ENCODE data around the gene EPOP. TPM values are rescaled to one million over a fixed set of nuclear protein-coding genes. Genes with fewer than 3 reads are reported as not detected.
A peak's percentile ranks its signal among the peaks of the same experiment; 100 is the strongest.

EPOP gene
- total RNA-seq, 2 donors from 2014 or later: 1.1 to 1.8 TPM

DNA sequence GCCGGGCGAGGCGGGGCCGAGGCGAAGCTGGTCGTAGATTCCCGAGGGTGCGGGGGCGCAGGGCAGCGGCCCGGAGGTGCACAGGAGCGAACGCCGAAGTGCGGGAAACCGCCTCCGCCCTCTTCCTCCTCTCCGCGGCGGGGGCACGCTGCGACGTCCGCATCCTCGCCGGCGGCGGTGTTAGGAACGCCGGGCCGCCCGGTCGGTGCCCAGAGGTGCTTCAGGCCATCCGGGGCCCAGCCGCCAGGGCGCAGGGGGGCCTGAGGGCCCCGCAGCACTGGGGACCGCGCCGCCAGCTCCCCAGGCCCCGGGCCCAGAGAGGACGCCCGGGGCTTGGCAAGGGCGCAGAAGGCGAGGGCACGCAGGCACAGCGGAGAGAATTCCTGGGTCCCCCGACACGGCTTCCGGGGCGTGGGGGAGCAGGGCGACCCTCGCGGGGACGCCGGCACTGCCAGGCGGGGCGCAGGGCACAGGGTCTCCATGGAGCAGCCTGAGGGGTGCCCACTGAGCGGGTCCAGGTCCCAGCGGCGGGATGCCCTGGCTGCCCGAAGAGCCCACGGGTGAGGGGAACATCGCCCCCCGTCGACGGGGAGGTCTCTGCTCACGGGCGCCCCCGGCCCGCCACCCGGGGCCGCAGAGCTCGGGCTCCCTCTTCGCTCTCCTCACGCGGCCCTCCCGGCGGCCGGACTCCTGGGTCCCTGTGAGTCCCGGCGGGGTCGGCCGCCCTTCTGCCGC lies 576 bp downstream of the EPOP start:
- H3K27me3 ChIP-seq: peaks cover 44% of the 10 kb centered on the region
- no peak overlapping the region for H3K27ac ChIP-seq
- no peaks in the 10 kb centered on the region for H3K36me3 ChIP-seq
- no peak for DNase-seq
- H3K4me1 ChIP-seq: no peaks in the 10 kb centered on the region
- H3K4me3 ChIP-seq: peak overlapping the region; percentile 60
- intact Hi-C loops (cut with DNase I): no loop called here
- H3K9me3 ChIP-seq: no peaks in the 10 kb centered on the region
- peak overlapping the region; percentile 26 to 71 for H3K9ac ChIP-seq (ENCODE audit: low read depth in 2 of 2, low read length in 2 of 2)
- TF ChIP-seq, protein P1, sequence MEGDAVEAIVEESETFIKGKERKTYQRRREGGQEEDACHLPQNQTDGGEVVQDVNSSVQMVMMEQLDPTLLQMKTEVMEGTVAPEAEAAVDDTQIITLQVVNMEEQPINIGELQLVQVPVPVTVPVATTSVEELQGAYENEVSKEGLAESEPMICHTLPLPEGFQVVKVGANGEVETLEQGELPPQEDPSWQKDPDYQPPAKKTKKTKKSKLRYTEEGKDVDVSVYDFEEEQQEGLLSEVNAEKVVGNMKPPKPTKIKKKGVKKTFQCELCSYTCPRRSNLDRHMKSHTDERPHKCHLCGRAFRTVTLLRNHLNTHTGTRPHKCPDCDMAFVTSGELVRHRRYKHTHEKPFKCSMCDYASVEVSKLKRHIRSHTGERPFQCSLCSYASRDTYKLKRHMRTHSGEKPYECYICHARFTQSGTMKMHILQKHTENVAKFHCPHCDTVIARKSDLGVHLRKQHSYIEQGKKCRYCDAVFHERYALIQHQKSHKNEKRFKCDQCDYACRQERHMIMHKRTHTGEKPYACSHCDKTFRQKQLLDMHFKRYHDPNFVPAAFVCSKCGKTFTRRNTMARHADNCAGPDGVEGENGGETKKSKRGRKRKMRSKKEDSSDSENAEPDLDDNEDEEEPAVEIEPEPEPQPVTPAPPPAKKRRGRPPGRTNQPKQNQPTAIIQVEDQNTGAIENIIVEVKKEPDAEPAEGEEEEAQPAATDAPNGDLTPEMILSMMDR (IDR thresholded peaks at IDR 0.05): no peak

DNA sequence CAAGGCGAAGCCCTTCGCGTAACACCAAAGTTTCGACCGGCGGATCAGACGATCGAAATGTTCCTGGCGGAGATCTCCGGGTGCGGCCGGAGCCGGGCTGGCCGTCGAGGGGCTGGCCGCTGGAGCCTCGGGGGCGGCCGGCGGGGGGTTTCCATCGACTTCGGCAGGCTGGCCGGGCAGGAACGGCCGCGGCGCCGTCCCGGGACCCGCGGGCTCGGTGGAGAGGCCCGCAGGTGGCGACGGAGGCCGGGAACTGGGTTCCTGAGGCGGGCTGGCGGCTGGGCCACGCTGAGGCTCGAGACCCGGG lies 1.1 kb downstream of the EPOP start:
- DNase-seq: peak; percentile 26
- peaks cover 49% of the 10 kb centered on the region for H3K27me3 ChIP-seq
- TF ChIP-seq, protein P1 (IDR thresholded peaks at IDR 0.05): no peak
- H3K4me3 ChIP-seq: peak overlapping the region; percentile 60
- no peak overlapping the region for H3K27ac ChIP-seq
- intact Hi-C loops (cut with DNase I): no loop called here
- no peaks in the 10 kb centered on the region for H3K36me3 ChIP-seq
- H3K4me1 ChIP-seq: no peaks in the 10 kb centered on the region
- peak overlapping the region in 1 of 2 donors; percentile 31 for H3K9ac ChIP-seq (ENCODE audit: low read depth in 2 of 2, low read length in 2 of 2)
- H3K9me3 ChIP-seq: no peaks in the 10 kb centered on the region

DNA sequence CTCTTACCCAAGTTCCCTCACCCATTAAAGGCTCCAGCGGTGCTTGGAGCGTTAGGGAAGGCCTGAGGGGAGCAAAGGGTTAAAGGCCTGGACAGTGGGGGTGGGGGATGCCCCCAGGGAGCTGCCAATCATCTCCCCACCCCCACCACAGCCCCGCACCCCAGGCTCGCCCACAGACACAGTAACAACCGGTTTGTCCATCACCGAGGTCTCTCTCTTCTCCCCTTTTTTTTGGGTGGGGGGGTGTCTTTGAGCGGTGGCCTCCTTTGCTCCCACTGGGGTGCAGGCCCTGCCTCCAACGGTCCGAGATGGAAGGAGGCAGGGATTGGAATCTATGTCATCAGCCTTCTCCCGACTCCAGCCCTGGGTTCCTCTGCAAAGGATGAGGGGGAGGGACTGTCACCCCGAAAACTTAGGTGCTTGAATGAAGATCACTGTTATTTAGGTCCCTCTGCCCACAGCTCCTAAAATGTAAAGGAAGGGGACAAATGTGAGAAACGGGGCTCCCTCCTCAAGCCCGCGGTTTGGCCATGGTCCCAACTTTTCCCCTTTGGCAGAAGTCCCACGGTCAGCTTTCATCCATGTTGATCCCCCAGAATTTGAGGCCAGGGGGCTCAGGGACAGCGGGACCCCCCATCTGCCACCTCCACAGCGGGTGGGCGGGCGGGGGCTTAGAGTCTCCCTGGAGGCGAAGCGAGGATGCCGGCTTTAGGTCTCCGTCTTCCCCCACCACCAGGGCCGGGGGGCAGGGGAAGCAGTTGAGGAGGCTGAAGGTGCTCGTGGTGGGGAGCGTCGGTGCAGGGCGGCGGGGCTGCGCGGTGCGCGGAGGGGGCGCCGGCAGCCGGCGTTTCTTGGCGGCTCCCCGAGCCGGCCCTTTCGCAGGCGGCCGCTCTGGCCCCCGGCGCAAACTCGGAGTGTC lies 1.7 kb downstream of the EPOP start:
- intact Hi-C loops (cut with DNase I): no loop called here
- Histone ChIP-seq H3K4me3 (peak overlapping the region; percentile 60), H3K9me3 (no peaks in the 10 kb centered on the region), H3K36me3 (no peaks in the 10 kb centered on the region), H3K9ac (ENCODE audit: low read depth in 2 of 2, low read length in 2 of 2) (no peak overlapping the region), H3K4me1 (no peaks in the 10 kb centered on the region), H3K27me3 (peaks cover 49% of the 10 kb centered on the region), H3K27ac (no peak overlapping the region)
- TF ChIP-seq, protein P1 (IDR thresholded peaks at IDR 0.05): no peak
- DNase-seq: no peak

- DNase-seq: no peak
- intact Hi-C loops (cut with DNase I): no loop called here
- Histone ChIP-seq H3K4me1 (no peaks in the 10 kb centered on the region), H3K9me3 (no peaks in the 10 kb centered on the region), H3K36me3 (no peaks in the 10 kb centered on the region), H3K9ac (ENCODE audit: low read depth in 2 of 2, low read length in 2 of 2) (no peak overlapping the region), H3K4me3 (no peak overlapping the region), H3K27ac (no peak overlapping the region), H3K27me3 (peaks cover 49% of the 10 kb centered on the region)
- TF ChIP-seq, protein P1 (IDR thresholded peaks at IDR 0.05): no peak
Measured at GRCh38 chr17:38671939-38672720, 2.6 kb downstream of the EPOP start.

GRCh38 chr17:38669520-38669919 lies 5.2 kb downstream of the EPOP start:
- Histone ChIP-seq H3K9ac (ENCODE audit: low read depth in 2 of 2, low read length in 2 of 2) (no peak overlapping the region), H3K27me3 (peaks cover 48% of the 10 kb centered on the region), H3K4me3 (no peak overlapping the region), H3K27ac (no peak overlapping the region), H3K4me1 (no peaks in the 10 kb centered on the region), H3K9me3 (no peaks in the 10 kb centered on the region), H3K36me3 (no peaks in the 10 kb centered on the region)
- TF ChIP-seq, protein P1 (IDR thresholded peaks at IDR 0.05): no peak
- intact Hi-C loops (cut with DNase I): loop anchor here (5.0 to 10.0 kb wide), 3 partner anchors 85 to 177 kb away; no protein-coding TSS in a partner anchor
- no peak for DNase-seq
